ENCODE results near the gene XRN1.

GRCh38 chr3:142269767-142270166 lies 178.1 kb downstream of the XRN1 start:
- TF ChIP-seq POLR2AphosphoS5 (IDR thresholded peaks at IDR 0.05): no peak
- TF ChIP-seq CTCF (IDR thresholded peaks at IDR 0.05): no peak
- no peak for TF ChIP-seq POLR2A (IDR thresholded peaks at IDR 0.05)
